Stimulated activated CD8-positive, alpha-beta memory T cell treated with anti-CD3 and anti-CD28 coated beads, Interleukin-12 subunit alpha, Interleukin-12 subunit beta, amount 100 ng/mL, for 4 hours (primary cell): ENCODE results near the gene UCK1.
"Not testable (repeated sequence)": the region's sequence is repeated elsewhere in the genome, so short reads cannot be mapped to it uniquely, and the experiment has no call there.

Experiments
- DNase-seq: peaks from one replicate; pipeline ENCODE4 v3.0.0-alpha.2; 2020; ENCODE audit warnings: low read depth

UCK1 gene

GRCh38 chr9:131523451-131524435, 7.3 kb downstream of the UCK1 start:
- no peak for DNase-seq

- no peak for DNase-seq
Observed at GRCh38 chr9:131523086-131523388, 8.0 kb downstream of the UCK1 start.

- no peak for DNase-seq
Observed at GRCh38 chr9:131522257-131523085, 8.6 kb downstream of the UCK1 start.

- no peak for DNase-seq
Observed at GRCh38 chr9:131521822-131522221, 9.2 kb downstream of the UCK1 start.

GRCh38 chr9:131521203-131521602, 9.9 kb downstream of the UCK1 start:
- no peak for DNase-seq

- no peak for DNase-seq
Observed at GRCh38 chr9:131520503-131520902, 10.6 kb downstream of the UCK1 start.

GRCh38 chr9:131518553-131518952, 12.5 kb downstream of the UCK1 start:
- DNase-seq = no peak

GRCh38 chr9:131517761-131518190, 13.3 kb downstream of the UCK1 start:
- DNase-seq = no peak

- DNase-seq = no peak
Observed at GRCh38 chr9:131516930-131517329, 14.1 kb downstream of the UCK1 start.

- no peak for DNase-seq
Observed at GRCh38 chr9:131516100-131516499, 15.0 kb downstream of the UCK1 start.

GRCh38 chr9:131515559-131516031, 15.5 kb downstream of the UCK1 start:
- DNase-seq = not testable (repeated sequence)

- DNase-seq = no peak
Observed at GRCh38 chr9:131513177-131513576, 17.9 kb downstream of the UCK1 start.

- no peak for DNase-seq
Observed at GRCh38 chr9:131511880-131512279, 19.2 kb downstream of the UCK1 start.

- DNase-seq = no peak
Observed at GRCh38 chr9:131511416-131511815, 19.6 kb downstream of the UCK1 start.

GRCh38 chr9:131505012-131505411, 26.1 kb downstream of the UCK1 start:
- no peak for DNase-seq

GRCh38 chr9:131503626-131504465, 27.2 kb downstream of the UCK1 start:
- DNase-seq = no peak

- peak; percentile 77 for DNase-seq
Observed at GRCh38 chr9:131502781-131503625, 28.1 kb downstream of the UCK1 start, which contains the start of gene POMT1. Gene POMT1 (plus strand): TSS chr9:131502918. CDS start chr9:131504219, 1,301 bp downstream.

GRCh38 chr9:131500939-131501541, 30.0 kb downstream of the UCK1 start:
- DNase-seq = peak; percentile 21

GRCh38 chr9:131500377-131500776, 30.7 kb downstream of the UCK1 start:
- DNase-seq = peak; percentile 36

GRCh38 chr9:131499254-131499767, 31.8 kb downstream of the UCK1 start:
- DNase-seq = no peak
